HepG2 (cell line): ENCODE results near the gene LEPROT.

ENCODE experiments used
- TF ChIP-seq, protein P1 (sequence below): sonication (generic); formaldehyde crosslinking; IDR thresholded peaks from 2 replicates; pipeline ENCODE4 v1.4.0; 2020; ENCODE audit warnings: low read depth, missing genetic modification reagents
- TF ChIP-seq, protein P2 (sequence below): sonication (generic); formaldehyde crosslinking; IDR thresholded peaks from 2 replicates; pipeline ENCODE4 v1.5.0; 2020; ENCODE audit warnings: mild to moderate bottlenecking, missing genetic modification reagents, moderate library complexity

DNA sequence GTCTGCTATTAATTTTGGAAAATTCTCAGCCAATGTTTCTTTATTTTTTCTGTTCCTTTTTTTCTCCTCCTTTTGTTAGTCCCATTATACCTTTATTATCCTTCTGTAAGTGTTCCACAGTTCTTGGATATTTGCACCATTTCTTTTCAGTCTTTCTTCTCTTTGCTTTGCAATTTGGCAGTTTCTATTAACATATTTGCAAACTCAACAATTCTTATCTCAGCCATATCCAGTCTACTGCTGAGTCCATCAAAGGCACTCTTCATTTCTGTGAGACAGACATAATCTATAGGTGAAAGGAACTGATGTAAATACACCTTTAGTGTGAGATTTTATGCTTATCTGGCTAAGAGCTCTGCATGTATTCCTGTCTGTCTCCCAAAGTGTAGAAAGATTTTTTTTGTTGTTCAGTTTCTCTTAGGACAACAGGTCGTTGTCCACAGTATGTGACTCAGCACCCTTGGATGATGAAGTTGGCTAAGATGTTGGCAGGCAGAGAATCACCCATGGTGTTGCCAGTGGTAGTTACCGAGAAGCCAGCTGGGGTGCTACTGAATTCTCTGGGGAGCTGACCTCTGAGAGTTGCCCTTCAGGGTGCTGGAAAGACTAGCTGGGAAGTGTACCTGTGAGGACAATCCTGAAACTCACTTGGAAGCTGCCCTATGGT is 38.4 kb downstream of the LEPROT start:
- TF ChIP-seq, protein P1, sequence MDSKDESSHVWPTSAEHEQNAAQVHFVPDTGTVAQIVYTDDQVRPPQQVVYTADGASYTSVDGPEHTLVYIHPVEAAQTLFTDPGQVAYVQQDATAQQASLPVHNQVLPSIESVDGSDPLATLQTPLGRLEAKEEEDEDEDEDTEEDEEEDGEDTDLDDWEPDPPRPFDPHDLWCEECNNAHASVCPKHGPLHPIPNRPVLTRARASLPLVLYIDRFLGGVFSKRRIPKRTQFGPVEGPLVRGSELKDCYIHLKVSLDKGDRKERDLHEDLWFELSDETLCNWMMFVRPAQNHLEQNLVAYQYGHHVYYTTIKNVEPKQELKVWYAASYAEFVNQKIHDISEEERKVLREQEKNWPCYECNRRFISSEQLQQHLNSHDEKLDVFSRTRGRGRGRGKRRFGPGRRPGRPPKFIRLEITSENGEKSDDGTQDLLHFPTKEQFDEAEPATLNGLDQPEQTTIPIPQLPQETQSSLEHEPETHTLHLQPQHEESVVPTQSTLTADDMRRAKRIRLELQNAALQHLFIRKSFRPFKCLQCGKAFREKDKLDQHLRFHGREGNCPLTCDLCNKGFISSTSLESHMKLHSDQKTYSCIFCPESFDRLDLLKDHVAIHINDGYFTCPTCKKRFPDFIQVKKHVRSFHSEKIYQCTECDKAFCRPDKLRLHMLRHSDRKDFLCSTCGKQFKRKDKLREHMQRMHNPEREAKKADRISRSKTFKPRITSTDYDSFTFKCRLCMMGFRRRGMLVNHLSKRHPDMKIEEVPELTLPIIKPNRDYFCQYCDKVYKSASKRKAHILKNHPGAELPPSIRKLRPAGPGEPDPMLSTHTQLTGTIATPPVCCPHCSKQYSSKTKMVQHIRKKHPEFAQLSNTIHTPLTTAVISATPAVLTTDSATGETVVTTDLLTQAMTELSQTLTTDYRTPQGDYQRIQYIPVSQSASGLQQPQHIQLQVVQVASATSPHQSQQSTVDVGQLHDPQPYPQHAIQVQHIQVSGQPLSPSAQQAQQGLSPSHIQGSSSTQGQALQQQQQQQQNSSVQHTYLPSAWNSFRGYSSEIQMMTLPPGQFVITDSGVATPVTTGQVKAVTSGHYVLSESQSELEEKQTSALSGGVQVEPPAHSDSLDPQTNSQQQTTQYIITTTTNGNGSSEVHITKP (CRISPR knock-in tag) = no peak
- TF ChIP-seq, protein P2, sequence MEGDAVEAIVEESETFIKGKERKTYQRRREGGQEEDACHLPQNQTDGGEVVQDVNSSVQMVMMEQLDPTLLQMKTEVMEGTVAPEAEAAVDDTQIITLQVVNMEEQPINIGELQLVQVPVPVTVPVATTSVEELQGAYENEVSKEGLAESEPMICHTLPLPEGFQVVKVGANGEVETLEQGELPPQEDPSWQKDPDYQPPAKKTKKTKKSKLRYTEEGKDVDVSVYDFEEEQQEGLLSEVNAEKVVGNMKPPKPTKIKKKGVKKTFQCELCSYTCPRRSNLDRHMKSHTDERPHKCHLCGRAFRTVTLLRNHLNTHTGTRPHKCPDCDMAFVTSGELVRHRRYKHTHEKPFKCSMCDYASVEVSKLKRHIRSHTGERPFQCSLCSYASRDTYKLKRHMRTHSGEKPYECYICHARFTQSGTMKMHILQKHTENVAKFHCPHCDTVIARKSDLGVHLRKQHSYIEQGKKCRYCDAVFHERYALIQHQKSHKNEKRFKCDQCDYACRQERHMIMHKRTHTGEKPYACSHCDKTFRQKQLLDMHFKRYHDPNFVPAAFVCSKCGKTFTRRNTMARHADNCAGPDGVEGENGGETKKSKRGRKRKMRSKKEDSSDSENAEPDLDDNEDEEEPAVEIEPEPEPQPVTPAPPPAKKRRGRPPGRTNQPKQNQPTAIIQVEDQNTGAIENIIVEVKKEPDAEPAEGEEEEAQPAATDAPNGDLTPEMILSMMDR (CRISPR knock-in tag) = no peak
